HepG2 (cell line): ENCODE data around the gene ANKS1A. TPM values are rescaled to one million over a fixed set of nuclear protein-coding genes. Genes with fewer than 3 reads are reported as not detected.

Source experiments
- ATAC-seq: fragments of 200-7000 bp; cut with Tn5 transposase; 3 replicates; pipeline ENCODE4 v1.9.1; 2020; ENCODE audit warnings: mild to moderate bottlenecking, moderate library complexity
- BruUV-seq: library from RNA; stranded (reverse); fragments of 400-500 nt; replicated peaks from 2 replicates; lab custom pipeline; 2021; lab: Mats Ljungman, UMichigan
- CTCF ChIA-PET: fragments of 300-600 bp; formaldehyde crosslinking; extraction: SDS; loops from one replicate; lab custom pipeline; 2021; ENCODE audit warnings: low total read pairs, inconsistent platforms, low intra/inter-chr PET ratio; lab: Yijun Ruan, JAX
- POLR2A ChIA-PET: fragments of 350-600 bp; sonication (Branson Sonifier 250); formaldehyde crosslinking; loops from one replicate; lab custom pipeline; 2020; ENCODE audit warnings: antibody characterized with exemption, inconsistent platforms; lab: Yijun Ruan, JAX
- DNase-seq: peaks from one replicate; pipeline ENCODE4 v3.0.0-alpha.2; 2015; ENCODE audit warnings: low spot score
- FAIRE-seq: peaks from 3 replicates; lab custom pipeline; 2011; peaks lifted over from hg19 to GRCh38; lab: Jason Lieb, UNC
- H2AFZ ChIP-seq: one replicate; pipeline ENCODE4 v1.6.1; 2011; ENCODE audit warnings: low read length, inconsistent platforms
- H3K27ac ChIP-seq: fragments of 300-600 bp; 3 replicates; pipeline ENCODE4 v1.8.0; 2011; ENCODE audit warnings: mixed run types, mild to moderate bottlenecking, mixed read lengths, low read length, inconsistent platforms; ENCODE audit not compliant: insufficient read depth; ENCODE audit errors: extremely low read length
- H3K27me3 ChIP-seq, 2 experiments: fragments of 200-600 bp in 1 of 2; 2 replicates in 1 of 2; 3 replicates in 1 of 2; pipeline versions ENCODE4 v1.6.0 to v1.8.0; 2011; ENCODE audit warnings: low read length in 2 of 2, mild to moderate bottlenecking in 2 of 2, moderate library complexity in 2 of 2, inconsistent platforms in 1 of 2; ENCODE audit not compliant: insufficient read depth in 2 of 2, control insufficient read depth in 1 of 2
- H3K36me3 ChIP-seq, 2 experiments: fragments of 200-600 bp in 1 of 2; replicated peaks in 1 of 2; 2 replicates in 1 of 2; 3 replicates in 1 of 2; pipeline versions ENCODE4 v1.5.1 to v1.8.0; 2011; ENCODE audit warnings: low read length in 2 of 2, inconsistent platforms in 1 of 2; ENCODE audit not compliant: insufficient read depth in 2 of 2, control insufficient read depth in 1 of 2
- H3K4me1 ChIP-seq: 2 replicates; pipeline ENCODE4 v1.5.1; 2012; ENCODE audit warnings: low read length, inconsistent platforms; ENCODE audit not compliant: insufficient read depth
- H3K4me2 ChIP-seq: 2 replicates; pipeline ENCODE4 v1.6.0; 2011; ENCODE audit warnings: low read depth, low read length, inconsistent platforms
- H3K4me3 ChIP-seq, 3 experiments: fragments of 200-600 bp in 1 of 3; sonication (generic), shearing (Covaris generic) in 1 of 3; replicated peaks in 1 of 3; 2 replicates each; pipeline ENCODE4 v1.5.1; 2011 to 2016; ENCODE audit warnings: low read length in 3 of 3, inconsistent platforms in 2 of 3, low read depth in 2 of 3, mild to moderate bottlenecking in 2 of 3, control low read depth in 1 of 3, mixed read lengths in 1 of 3; ENCODE audit not compliant: insufficient read depth in 1 of 3
- H3K79me2 ChIP-seq: one replicate; pipeline ENCODE4 v1.6.1; 2011; ENCODE audit warnings: low read length, inconsistent platforms; ENCODE audit not compliant: insufficient read depth
- H3K9ac ChIP-seq: 2 replicates; pipeline ENCODE4 v1.6.0; 2011; ENCODE audit warnings: mild to moderate bottlenecking, low read depth, low read length, inconsistent platforms; ENCODE audit not compliant: insufficient read depth
- H3K9me3 ChIP-seq: 2 replicates; pipeline ENCODE4 v1.5.1; 2012; ENCODE audit warnings: mild to moderate bottlenecking, low read length
- H4K20me1 ChIP-seq: 2 replicates; pipeline ENCODE4 v1.6.0; 2011; ENCODE audit warnings: inconsistent platforms, mild to moderate bottlenecking, low read length, moderate library complexity; ENCODE audit not compliant: insufficient read depth
- ADNP ChIP-seq: sonication (generic); formaldehyde crosslinking; IDR thresholded peaks from 2 replicates; pipeline ENCODE4 v1.4.0; 2020; ENCODE audit warnings: missing genetic modification reagents
- BCL6 ChIP-seq: IDR thresholded peaks from 2 replicates; pipeline ENCODE4 v1.6.1; 2016; ENCODE audit warnings: missing genetic modification reagents, missing compliant biosample characterization
- CSRNP2 ChIP-seq: sonication (generic); formaldehyde crosslinking; conservative IDR thresholded peaks from 2 replicates; pipeline ENCODE4 v1.8.0; 2022; ENCODE audit warnings: low read depth, missing genetic modification reagents
- NONO ChIP-seq, 2 experiments: fragments of 450-650 bp in 1 of 2; sonication (generic) in 1 of 2; formaldehyde crosslinking in 1 of 2; IDR thresholded peaks in 1 of 2; conservative IDR thresholded peaks in 1 of 2; 2 replicates each; pipeline versions ENCODE4 v1.6.1 to v1.8.0; 2017 to 2022; ENCODE audit warnings: mild to moderate bottlenecking in 1 of 2, missing genetic modification reagents in 1 of 2, moderate library complexity in 1 of 2
- PBX2 ChIP-seq: IDR thresholded peaks from 2 replicates; pipeline ENCODE4 v1.6.1; 2016; ENCODE audit warnings: control low read depth
- RFX5 ChIP-seq: IDR thresholded peaks from 2 replicates; pipeline ENCODE4 v1.6.1; 2011; ENCODE audit warnings: low read depth, low read length, improper control_type of control experiment
- TIGD3 ChIP-seq: sonication (generic); formaldehyde crosslinking; IDR thresholded peaks from 2 replicates; pipeline ENCODE4 v1.5.1; 2020; ENCODE audit warnings: mild to moderate bottlenecking, missing genetic modification reagents, borderline replicate concordance
- TRIM22 ChIP-seq: fragments of 450-650 bp; IDR thresholded peaks from 2 replicates; pipeline ENCODE4 v1.6.1; 2017
- ZBTB14 ChIP-seq: sonication (generic); formaldehyde crosslinking; IDR thresholded peaks from 2 replicates; pipeline ENCODE4 v1.4.0; 2020; ENCODE audit warnings: missing genetic modification reagents
- ZNF33B ChIP-seq: sonication (generic); formaldehyde crosslinking; IDR thresholded peaks from 2 replicates; pipeline ENCODE4 v1.5.1; 2020; ENCODE audit warnings: mild to moderate bottlenecking, missing genetic modification reagents
- ZNF382 ChIP-seq: sonication (generic); formaldehyde crosslinking; IDR thresholded peaks from 2 replicates; pipeline ENCODE4 v1.5.0; 2020; ENCODE audit warnings: missing genetic modification reagents, mild to moderate bottlenecking, borderline replicate concordance
- ZNF549 ChIP-seq: sonication (generic); formaldehyde crosslinking; IDR thresholded peaks from 2 replicates; pipeline ENCODE4 v1.5.0; 2020; ENCODE audit warnings: missing genetic modification reagents
- ZNF574 ChIP-seq: sonication (generic); formaldehyde crosslinking; IDR thresholded peaks from 2 replicates; pipeline ENCODE4 v1.4.0; 2020; ENCODE audit warnings: missing genetic modification reagents
- ZNF598 ChIP-seq: sonication (generic); formaldehyde crosslinking; IDR thresholded peaks from 2 replicates; pipeline ENCODE4 v1.5.1; 2020; ENCODE audit warnings: mild to moderate bottlenecking, missing genetic modification reagents, borderline replicate concordance
- ZNF740 ChIP-seq: sonication (generic); formaldehyde crosslinking; IDR thresholded peaks from 2 replicates; pipeline ENCODE4 v1.4.0; 2020; ENCODE audit warnings: missing genetic modification reagents
- WGBS: methylation state at CpG from one replicate; pipeline ENCODE4 v1.1.6; 2017; ENCODE audit warnings: low lambda C conversion rate; 5-methylcytosine and 5-hydroxymethylcytosine counted together
- in situ Hi-C: cut with HindIII; loops from 2 replicates; pipeline ENCODE4 v1.10.0; 2017; ENCODE audit warnings: low pct_unique_long_range_greater_than_20kb; ENCODE audit not compliant: extremely low pct_ligation_motif_present
- intact Hi-C: fragments of 100-400 bp; cut with micrococcal nuclease; formaldehyde crosslinking; loops from one replicate; pipeline ENCODE4 v1.10.0; 2022; ENCODE audit not compliant: unreplicated experiment
- polyA plus RNA-seq, 8 experiments: library from polyadenylated mRNA; depleted of rRNA in 3 of 8; stranded (reverse) in 7 of 8; unstranded in 1 of 8; fragments of >200 nt; fragmentation: Illumina TruSeq in 4 of 8; extraction: Trizol in 4 of 8; gene quantifications; 2 replicates each; pipeline versions ENCODE4 v1.2.1 to v1.2.3, GENCODE V29; 2011 to 2016; ENCODE audit warnings: low read depth in 4 of 8, missing spikeins in 1 of 8, mixed read lengths in 1 of 8; ENCODE audit not compliant: insufficient read depth in 1 of 8
- total RNA-seq, 5 experiments: library from RNA; depleted of rRNA; stranded (reverse); fragments of >200 nt; fragmentation: Illumina TruSeq; extraction: Trizol; gene quantifications; 2 replicates each; pipeline ENCODE4 v1.2.3, GENCODE V29; 2016; ENCODE audit warnings: low read depth in 1 of 5

ANKS1A gene
- total and polyA plus RNA-seq, 2 of the 13 experiments (the other 11 are each of a cell fraction or from before 2014, with no cell fraction given) = 7.2 to 15.1 TPM

GRCh38 chr6:35065870-35066269, 176.8 kb downstream of the ANKS1A start:
- no peaks in the 10 kb centered on the region for H3K27me3 ChIP-seq
- no peaks in the 10 kb centered on the region for H3K9me3 ChIP-seq
- H4K20me1 ChIP-seq = no peaks in the 10 kb centered on the region
- no peaks in the 10 kb centered on the region for H3K4me1 ChIP-seq
- CTCF ChIA-PET = no interaction called here
- no peak overlapping the region for H3K4me3 ChIP-seq
- no TSS peak for BruUV-seq
- H3K79me2 ChIP-seq = no peaks in the 10 kb centered on the region
- intact Hi-C loops (no loop called here), in situ Hi-C loops (no loop called here)
- ATAC-seq (no peak), DNase-seq (no peak), FAIRE-seq (no peak)
- peaks cover 5 to 9% of the 10 kb centered on the region in 2 experiments; a peak in 4 of 5 replicates for H3K36me3 ChIP-seq
- WGBS = 90% methylated on average over 13 of the region's 13 CpGs
- no peak overlapping the region for H2AFZ ChIP-seq
- no peak overlapping the region for H3K4me2 ChIP-seq
- H3K9ac ChIP-seq = no peak overlapping the region
- POLR2A ChIA-PET = no interaction called here
- H3K27ac ChIP-seq = no peak overlapping the region
- TF ChIP-seq BCL6 (CRISPR knock-in tag) = no peak
- TF ChIP-seq ZBTB14 (CRISPR knock-in tag) = no peak
- no peak for TF ChIP-seq ADNP
- TF ChIP-seq TIGD3 (CRISPR knock-in tag) = no peak
- no peak for TF ChIP-seq CSRNP2 (CRISPR knock-in tag)
- no peak for TF ChIP-seq ZNF574 (CRISPR knock-in tag)
- no peak for TF ChIP-seq ZNF33B (CRISPR knock-in tag)
- TF ChIP-seq TRIM22 = no peak
- no peak for TF ChIP-seq ZNF740
- TF ChIP-seq ZNF382 (CRISPR knock-in tag) = no peak
- no peak for TF ChIP-seq ZNF598 (CRISPR knock-in tag)
- TF ChIP-seq RFX5 = no peak
- no peak for TF ChIP-seq PBX2
- no peak for TF ChIP-seq NONO (IDR thresholded peaks at IDR 0.05)
- no peak for TF ChIP-seq NONO (CRISPR knock-in tag; conservative IDR thresholded peaks at IDR 0.05)
- TF ChIP-seq ZNF549 (CRISPR knock-in tag) = no peak
